Testis (tissue), 2 donors: Measurements from ENCODE around the gene NCOA4.

Source experiments
- CTCF ChIP-seq, 3 experiments: fragments of 450-650 bp in 2 of 3; fragments of 200-600 bp in 1 of 3; sonication (generic) in 1 of 3; IDR thresholded peaks; one replicate each; pipeline ENCODE4 v1.5.1; 2016 to 2019; ENCODE audit warnings: antibody characterized with exemption in 3 of 3, mild to moderate bottlenecking in 2 of 3, moderate library complexity in 1 of 3
- POLR2A ChIP-seq: fragments of 450-650 bp; IDR thresholded peaks from one replicate; pipeline ENCODE4 v1.6.1; 2017; ENCODE audit warnings: antibody characterized with exemption, mild to moderate bottlenecking, moderate library complexity

GRCh38 chr10:46029461-46030030, 877 bp downstream of the NCOA4 start:
- TF ChIP-seq CTCF (IDR thresholded peaks at IDR 0.05) (no peak), POLR2A (no peak)
